IMR-90 (cell line): ENCODE results near the gene PLXNA1. TPM values are rescaled to one million over a fixed set of nuclear protein-coding genes. Genes with fewer than 3 reads are reported as not detected.

ENCODE experiments used
- ATAC-seq: fragments of 200-7000 bp; cut with Tn5 transposase; 2 replicates; pipeline ENCODE4 v1.9.1; 2020; ENCODE audit warnings: low read depth, mild to moderate bottlenecking, moderate library complexity
- BruUV-seq: library from RNA; stranded (reverse); fragments of 400-500 nt; replicated peaks from 2 replicates; lab custom pipeline; 2021; lab: Mats Ljungman, UMichigan
- CTCF ChIA-PET: fragments of 300-600 bp; formaldehyde crosslinking; extraction: SDS; loops from one replicate; lab custom pipeline; 2021; ENCODE audit warnings: antibody characterized with exemption; lab: Yijun Ruan, JAX
- POLR2A ChIA-PET: fragments of 300-600 bp; sonication (Branson Sonifier 250); formaldehyde crosslinking; loops from one replicate; lab custom pipeline; 2022; ENCODE audit warnings: antibody characterized with exemption; ENCODE audit not compliant: unreplicated experiment; lab: Charles Lee
- DNase-seq: peaks from one replicate; pipeline ENCODE4 v3.0.0; 2013
- H2AFZ ChIP-seq: replicated peaks from 2 replicates; pipeline ENCODE3; 2013; ENCODE audit warnings: low read length, mild to moderate bottlenecking; ENCODE audit not compliant: poor library complexity
- H2AK5ac ChIP-seq: 2 replicates; pipeline ENCODE4 v1.6.1; 2013; ENCODE audit warnings: low read depth, low read length, inconsistent platforms
- H2AK9ac ChIP-seq: replicated peaks from 2 replicates; pipeline ENCODE3; 2013; ENCODE audit warnings: mild to moderate bottlenecking, low read depth, low read length, moderate library complexity; ENCODE audit not compliant: poor library complexity
- H2BK120ac ChIP-seq: 2 replicates; pipeline ENCODE4 v1.6.1; 2013; ENCODE audit warnings: low read depth, low read length, inconsistent platforms
- H2BK15ac ChIP-seq: 3 replicates; pipeline ENCODE4 v1.6.1; 2013; ENCODE audit warnings: low read depth, low read length, inconsistent platforms
- H2BK20ac ChIP-seq: 2 replicates; pipeline ENCODE4 v1.6.1; 2013; ENCODE audit warnings: low read depth, mild to moderate bottlenecking, inconsistent platforms, low read length, moderate library complexity
- H2BK5ac ChIP-seq: 2 replicates; pipeline ENCODE4 v1.6.1; 2013; ENCODE audit warnings: mild to moderate bottlenecking, low read depth, low read length, inconsistent platforms; ENCODE audit not compliant: poor library complexity, severe bottlenecking
- H3K14ac ChIP-seq: replicated peaks from 2 replicates; pipeline ENCODE4 v1.6.1; 2013; ENCODE audit warnings: low read depth, low read length, inconsistent platforms
- H3K18ac ChIP-seq: 2 replicates; pipeline ENCODE4 v1.6.1; 2013; ENCODE audit warnings: low read depth, low read length, control low read depth
- H3K23ac ChIP-seq: 2 replicates; pipeline ENCODE4 v1.6.1; 2013; ENCODE audit warnings: low read depth, low read length, inconsistent platforms
- H3K27ac ChIP-seq: 2 replicates; pipeline ENCODE4 v1.5.1; 2013; ENCODE audit warnings: mild to moderate bottlenecking, control low read depth, low read length; ENCODE audit not compliant: insufficient read depth
- H3K27me3 ChIP-seq: 2 replicates; pipeline ENCODE4 v1.6.1; 2013; ENCODE audit warnings: low read length; ENCODE audit not compliant: control insufficient read depth, insufficient read depth
- H3K36me3 ChIP-seq: 2 replicates; pipeline ENCODE4 v1.6.1; 2013; ENCODE audit warnings: low read length, mixed read lengths; ENCODE audit not compliant: control insufficient read depth, insufficient read depth
- H3K4ac ChIP-seq: 2 replicates; pipeline ENCODE4 v1.6.1; 2013; ENCODE audit warnings: low read depth, low read length, inconsistent platforms
- H3K4me1 ChIP-seq: 2 replicates; pipeline ENCODE4 v1.6.1; 2013; ENCODE audit warnings: low read length, mixed read lengths; ENCODE audit not compliant: control insufficient read depth, insufficient read depth
- H3K4me2 ChIP-seq: 2 replicates; pipeline ENCODE4 v1.6.1; 2013; ENCODE audit warnings: low read depth, mild to moderate bottlenecking, control low read depth, low read length, moderate library complexity
- H3K4me3 ChIP-seq: 2 replicates; pipeline ENCODE4 v1.5.1; 2013; ENCODE audit warnings: low read depth, mild to moderate bottlenecking, control low read depth, low read length, moderate library complexity; ENCODE audit not compliant: insufficient read depth
- H3K56ac ChIP-seq: 2 replicates; pipeline ENCODE4 v1.6.1; 2013; ENCODE audit warnings: low read length, inconsistent platforms; ENCODE audit not compliant: insufficient read depth; ENCODE audit errors: extremely low read depth
- H3K79me1 ChIP-seq, 2 experiments: 2 replicates each; pipeline ENCODE4 v1.6.1; 2013; ENCODE audit warnings: low read length in 2 of 2, inconsistent platforms in 1 of 2, low read depth in 1 of 2
- H3K9ac ChIP-seq: 2 replicates; pipeline ENCODE4 v1.6.1; 2013; ENCODE audit warnings: low read depth, low read length, control low read depth
- H3K9me1 ChIP-seq: 2 replicates; pipeline ENCODE4 v1.6.1; 2013; ENCODE audit warnings: low read length, inconsistent platforms; ENCODE audit not compliant: insufficient read depth
- H3K9me3 ChIP-seq: 2 replicates; pipeline ENCODE4 v1.6.1; 2013; ENCODE audit warnings: low read length; ENCODE audit not compliant: control insufficient read depth, insufficient read depth
- H4K20me1 ChIP-seq: 2 replicates; pipeline ENCODE4 v1.6.1; 2013; ENCODE audit warnings: low read length, inconsistent platforms; ENCODE audit not compliant: insufficient read depth
- H4K5ac ChIP-seq: 2 replicates; pipeline ENCODE4 v1.6.1; 2013; ENCODE audit warnings: mild to moderate bottlenecking, low read depth, low read length, control low read depth
- H4K8ac ChIP-seq, 2 experiments: 2 replicates each; pipeline ENCODE4 v1.6.1; 2013; ENCODE audit warnings: low read depth in 2 of 2, low read length in 2 of 2, control low read depth in 1 of 2, inconsistent platforms in 1 of 2
- H4K91ac ChIP-seq: 2 replicates; pipeline ENCODE4 v1.6.1; 2013; ENCODE audit warnings: low read depth, low read length, inconsistent platforms; ENCODE audit not compliant: insufficient read depth
- BHLHE40 ChIP-seq: fragments of 150-350 bp; IDR thresholded peaks from 2 replicates; pipeline ENCODE4 v1.6.1; 2016; ENCODE audit warnings: mild to moderate bottlenecking, low read depth, low read length
- CEBPB ChIP-seq: IDR thresholded peaks from 2 replicates; pipeline ENCODE4 v1.6.1; 2012; ENCODE audit warnings: low read depth, low read length, improper control_type of control experiment
- CHD1 ChIP-seq: IDR thresholded peaks from 2 replicates; pipeline ENCODE4 v1.6.1; 2012; ENCODE audit warnings: low read depth, low read length, improper control_type of control experiment
- CTCF ChIP-seq: conservative IDR thresholded peaks from 2 replicates; pipeline ENCODE4 v1.5.1; 2012; ENCODE audit warnings: mild to moderate bottlenecking, low read depth, low read length, improper control_type of control experiment
- FOS ChIP-seq: fragments of 150-350 bp; IDR thresholded peaks from 2 replicates; pipeline ENCODE4 v1.6.1; 2016; ENCODE audit warnings: low read depth, low read length
- MAFK ChIP-seq: IDR thresholded peaks from 2 replicates; pipeline ENCODE4 v1.6.1; 2012; ENCODE audit warnings: low read depth, low read length, improper control_type of control experiment
- MAZ ChIP-seq: IDR thresholded peaks from 2 replicates; pipeline ENCODE4 v1.6.1; 2012; ENCODE audit warnings: low read depth, mild to moderate bottlenecking, low read length, improper control_type of control experiment, moderate library complexity, borderline replicate concordance
- MXI1 ChIP-seq: IDR thresholded peaks from 2 replicates; pipeline ENCODE4 v1.6.1; 2012; ENCODE audit warnings: low read depth, mild to moderate bottlenecking, low read length, moderate library complexity, borderline replicate concordance
- NFE2L2 ChIP-seq: fragments of 150-350 bp; IDR thresholded peaks from 2 replicates; pipeline ENCODE4 v1.6.1; 2016; ENCODE audit warnings: low read depth, mild to moderate bottlenecking, low read length
- POLR2A ChIP-seq: IDR thresholded peaks from 2 replicates; pipeline ENCODE4 v1.6.1; 2012; ENCODE audit warnings: mild to moderate bottlenecking, low read depth, low read length
- RCOR1 ChIP-seq: IDR thresholded peaks from 2 replicates; pipeline ENCODE4 v1.6.1; 2012; ENCODE audit warnings: mild to moderate bottlenecking, low read length, improper control_type of control experiment; ENCODE audit not compliant: insufficient replicate concordance
- RFX5 ChIP-seq: IDR thresholded peaks from 2 replicates; pipeline ENCODE4 v1.8.0; 2012; ENCODE audit warnings: low read depth, mild to moderate bottlenecking, low read length, moderate library complexity
- SMC3 ChIP-seq: fragments of 150-350 bp; IDR thresholded peaks from 2 replicates; pipeline ENCODE4 v1.6.1; 2016; ENCODE audit warnings: low read depth, mild to moderate bottlenecking, antibody characterized with exemption, low read length, moderate library complexity
- USF2 ChIP-seq: fragments of 150-350 bp; IDR thresholded peaks from 2 replicates; pipeline ENCODE4 v1.6.1; 2017; ENCODE audit warnings: mild to moderate bottlenecking, antibody characterized with exemption, low read length, low read depth
- WGBS, 2 experiments: methylation state at CpG; one replicate each; pipeline versions ENCODE4 v1.1.5 to v1.1.7; 2013; ENCODE audit warnings: missing lambda C conversion rate in 2 of 2; ENCODE audit not compliant: insufficient read length in 1 of 2; ENCODE audit errors: extremely low coverage in 2 of 2; 5-methylcytosine and 5-hydroxymethylcytosine counted together
- dilution Hi-C: fragments of 300-500 bp; cut with HindIII; formaldehyde crosslinking; loops from one replicate; pipeline ENCODE4 v1.14.3; 2018; ENCODE audit warnings: low sequenced_read_pairs; ENCODE audit not compliant: unreplicated experiment
- in situ Hi-C: fragments of 300-500 bp; cut with MboI; formaldehyde crosslinking; loops from 3 replicates; pipeline ENCODE4 v1.14.3; 2019; ENCODE audit warnings: low sequenced_read_pairs, inconsistent platforms, mixed read lengths
- intact Hi-C: fragments of 100-400 bp; cut with micrococcal nuclease; formaldehyde crosslinking; loops from 2 replicates; pipeline ENCODE4 v1.10.0; 2022
- polyA plus RNA-seq, 3 experiments: library from polyadenylated mRNA; depleted of rRNA; stranded (reverse); fragments of >200 nt; gene quantifications; 2 replicates each; pipeline ENCODE4 v1.2.3, GENCODE V29; 2012; ENCODE audit warnings: low replicate concordance in 1 of 3
- total RNA-seq: library from RNA; depleted of rRNA; stranded (reverse); fragments of >200 nt; gene quantifications from 2 replicates; pipeline ENCODE4 v1.2.3, GENCODE V29; 2012

PLXNA1 gene
- total and polyA plus RNA-seq, 2 of the 4 experiments (the other 2 are of a cell fraction) = 13.6 to 49.4 TPM

- H4K20me1 ChIP-seq = peaks cover 5% of the 10 kb centered on the region; the same call in 1 of the 2 replicates
- H2BK15ac ChIP-seq = no peak overlapping the region
- no peak overlapping the region for H3K9ac ChIP-seq
- intact Hi-C loops = no loop called here
- H3K14ac ChIP-seq = no peak overlapping the region
- H2AK9ac ChIP-seq = no peak overlapping the region
- H2BK20ac ChIP-seq = no peak overlapping the region
- H2BK5ac ChIP-seq = no peak overlapping the region
- no peak overlapping the region for H3K56ac ChIP-seq
- no peak overlapping the region for H2AFZ ChIP-seq
- no peak overlapping the region for H3K23ac ChIP-seq
- in situ Hi-C loops = no loop called here
- H3K4me1 ChIP-seq = peaks cover 16% of the 10 kb centered on the region
- no peak overlapping the region for H4K8ac ChIP-seq
- H2AK5ac ChIP-seq = no peak overlapping the region
- no peak overlapping the region for H2BK120ac ChIP-seq
- no peaks in the 10 kb centered on the region for H3K27me3 ChIP-seq
- no peak overlapping the region for H3K4ac ChIP-seq
- ChIA-PET CTCF (no interaction called here), POLR2A (no interaction called here)
- no peak overlapping the region for H4K5ac ChIP-seq
- ATAC-seq (no peak), DNase-seq (no peak)
- H3K27ac ChIP-seq = no peak overlapping the region
- no peak overlapping the region for H3K4me2 ChIP-seq
- BruUV-seq = no TSS peak
- no peak overlapping the region for H3K4me3 ChIP-seq
- TF ChIP-seq MAZ (no peak), MAFK (no peak), RCOR1 (no peak), MXI1 (no peak), BHLHE40 (no peak), SMC3 (no peak), NFE2L2 (no peak), CHD1 (no peak), CTCF (no peak), CEBPB (no peak), RFX5 (no peak), FOS (no peak), USF2 (no peak), POLR2A (no peak)
- WGBS, 2 experiments = 93% methylated on average over 3 of the region's 13 CpGs; no CpG with 5 or more reads in 1 of the 2 experiments
- no peak overlapping the region for H3K18ac ChIP-seq
- H3K9me3 ChIP-seq = no peaks in the 10 kb centered on the region
- H3K36me3 ChIP-seq = peaks cover 73% of the 10 kb centered on the region
- H3K9me1 ChIP-seq = peaks cover 5% of the 10 kb centered on the region
- H4K91ac ChIP-seq = no peak overlapping the region
- dilution Hi-C loops = no loop called here
- H3K79me1 ChIP-seq = peaks cover 0 to 17% of the 10 kb centered on the region in 2 experiments; a peak in 1 of 4 replicates
These were observed 37.6 kb downstream of the PLXNA1 start for GRCh38 chr3:127020543-127020942.
